Limb (tissue), 2 donors: ENCODE data around the gene PTPN3.

Source experiments
- DNase-seq, 2 donors: peaks; one replicate each; pipeline ENCODE4 v3.0.0-alpha.2; 2016; ENCODE audit errors: extremely low spot score in 2 of 2

Gene PTPN3

GRCh38 chr9:109454041-109454440 lies 44.1 kb downstream of the PTPN3 start:
- DNase-seq = no peak

GRCh38 chr9:109453210-109453842 lies 44.8 kb downstream of the PTPN3 start:
- DNase-seq = no peak

- no peak for DNase-seq
Observed at GRCh38 chr9:109452761-109453160, 45.3 kb downstream of the PTPN3 start.

GRCh38 chr9:109451311-109452025 lies 46.6 kb downstream of the PTPN3 start:
- DNase-seq = no peak

- DNase-seq = no peak
Observed at GRCh38 chr9:109450346-109450745, 47.8 kb downstream of the PTPN3 start.

GRCh38 chr9:109449036-109449798 lies 48.9 kb downstream of the PTPN3 start:
- DNase-seq = no peak

GRCh38 chr9:109448223-109448622 lies 49.9 kb downstream of the PTPN3 start:
- no peak for DNase-seq

- DNase-seq = no peak
Observed at GRCh38 chr9:109447329-109448076, 50.6 kb downstream of the PTPN3 start.

GRCh38 chr9:109444771-109445320 lies 53.3 kb downstream of the PTPN3 start:
- DNase-seq = no peak

GRCh38 chr9:109442716-109443115 lies 55.4 kb downstream of the PTPN3 start:
- no peak for DNase-seq

- no peak for DNase-seq
Observed at GRCh38 chr9:109441296-109441695, 56.8 kb downstream of the PTPN3 start.

GRCh38 chr9:109440797-109441287 lies 57.3 kb downstream of the PTPN3 start:
- peak; percentile 55 to 82 for DNase-seq

GRCh38 chr9:109440117-109440515 lies 58.0 kb downstream of the PTPN3 start:
- no peak for DNase-seq

- no peak for DNase-seq
Observed at GRCh38 chr9:109439378-109440116, 58.6 kb downstream of the PTPN3 start.

- no peak for DNase-seq
Observed at GRCh38 chr9:109437286-109437685, 60.8 kb downstream of the PTPN3 start.

- no peak for DNase-seq
Observed at GRCh38 chr9:109436071-109436470, 62.0 kb downstream of the PTPN3 start.

GRCh38 chr9:109433476-109433875 lies 64.6 kb downstream of the PTPN3 start:
- DNase-seq = no peak

GRCh38 chr9:109430231-109430630 lies 67.9 kb downstream of the PTPN3 start:
- no peak for DNase-seq

- no peak for DNase-seq
Observed at GRCh38 chr9:109428854-109429253, 69.3 kb downstream of the PTPN3 start.

GRCh38 chr9:109427886-109428285 lies 70.2 kb downstream of the PTPN3 start:
- no peak for DNase-seq
